NCI-H2227 treated with DMSO at 0.1 percent for 48 hours (cell line): ENCODE measurements around the gene ZNF576.
"Not testable (repeated sequence)": the region's sequence is repeated elsewhere in the genome, so short reads cannot be mapped to it uniquely, and the experiment has no call there.

Experiments used
- DNase-seq: peaks from one replicate; lab custom pipeline; 2025; lab: John Stamatoyannopoulos, UW

Gene ZNF576

DNA sequence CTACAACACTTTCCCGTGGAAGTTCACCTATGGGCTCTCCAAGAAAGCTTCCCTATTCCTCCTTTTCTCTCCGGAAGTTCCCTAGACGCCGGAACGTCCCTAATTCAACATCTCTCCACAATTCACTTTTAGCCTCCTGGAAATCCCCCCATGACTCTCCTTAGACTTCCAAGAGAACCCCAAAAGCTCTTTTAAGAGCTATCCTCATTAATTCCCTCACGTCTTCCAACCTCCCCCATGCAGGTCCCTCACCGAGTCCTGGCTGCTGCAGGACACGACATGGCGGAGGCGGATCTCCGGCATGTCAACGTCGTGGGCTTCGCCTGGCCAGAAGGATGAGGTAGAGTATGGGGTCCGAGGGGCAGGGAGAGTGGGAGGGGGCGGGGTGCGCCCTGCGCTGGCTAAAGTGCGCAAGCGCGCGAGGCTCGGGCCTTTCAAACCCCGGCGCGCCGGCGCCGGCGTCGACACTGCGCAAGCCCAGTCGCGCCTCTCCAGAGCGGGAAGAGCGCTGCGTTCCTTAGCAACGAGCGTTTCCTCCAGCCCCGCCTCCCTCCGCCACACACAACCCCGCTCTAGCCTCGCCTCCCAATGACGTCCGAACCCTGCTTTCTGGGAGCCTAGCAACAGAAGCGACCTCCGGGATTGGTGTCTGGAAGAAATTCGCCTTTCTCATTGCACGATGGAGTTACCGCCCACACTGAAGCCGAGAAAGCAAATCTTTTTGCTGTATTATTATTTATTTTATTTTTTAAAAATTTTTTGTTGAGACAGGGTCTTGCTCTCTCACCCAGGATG lies 21.0 kb upstream of the ZNF576 start, which contains the start of the genes PINLYP and XRCC1:
TSS of gene PINLYP (plus strand) at position 646 of the 795 bp plus-strand sequence. CDS start 1,391 bp downstream, outside the sequence.
TSS of gene XRCC1 (minus strand) at position 372 of the 795 bp plus-strand sequence. CDS start at position 303, 69 bp downstream.
- DNase-seq, result peak; percentile 95

DNA sequence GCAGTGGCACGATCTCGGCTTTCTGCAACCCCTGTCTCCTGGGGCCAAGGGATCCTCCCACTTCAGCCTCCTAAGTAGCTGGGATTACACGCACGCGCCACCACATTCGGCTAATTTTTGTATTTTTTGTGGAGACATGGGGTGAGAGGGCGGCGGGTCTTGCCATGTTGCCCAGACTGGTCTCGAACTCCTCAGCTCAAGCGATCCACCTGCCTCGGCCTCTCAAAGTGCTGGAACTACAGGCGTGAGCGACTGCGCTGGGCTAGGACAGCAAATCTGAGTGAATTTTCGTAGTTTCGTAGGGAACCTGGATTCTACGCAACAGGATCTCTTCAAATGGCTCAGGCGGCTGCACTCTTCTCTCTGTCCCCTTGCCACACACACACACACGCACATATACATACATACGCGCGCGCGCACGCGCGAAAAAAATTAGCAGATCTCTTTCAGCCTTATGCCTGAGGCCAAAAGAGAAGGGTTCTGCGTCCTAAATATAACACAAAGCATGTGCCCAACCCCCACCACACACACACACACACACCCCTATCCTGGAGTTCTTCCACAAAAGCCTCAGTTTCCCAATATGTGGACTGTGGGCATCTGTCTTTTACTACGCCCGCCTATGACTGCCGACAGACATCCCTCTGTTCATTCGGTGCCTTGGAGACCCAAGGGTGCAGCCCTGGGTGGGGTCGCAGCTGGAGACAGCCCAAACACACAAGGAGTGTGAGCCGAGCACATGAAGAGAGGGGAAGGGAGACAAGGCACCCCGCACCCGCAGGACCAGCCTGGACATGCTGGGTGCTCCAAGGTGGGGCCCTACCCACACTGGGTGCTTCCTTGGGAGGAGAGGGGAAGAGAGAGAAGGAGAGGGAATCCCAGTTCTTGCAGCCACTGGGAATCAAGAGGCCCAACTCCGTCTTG lies 20.2 kb upstream of the ZNF576 start:
- peak; percentile 69 for DNase-seq

DNA sequence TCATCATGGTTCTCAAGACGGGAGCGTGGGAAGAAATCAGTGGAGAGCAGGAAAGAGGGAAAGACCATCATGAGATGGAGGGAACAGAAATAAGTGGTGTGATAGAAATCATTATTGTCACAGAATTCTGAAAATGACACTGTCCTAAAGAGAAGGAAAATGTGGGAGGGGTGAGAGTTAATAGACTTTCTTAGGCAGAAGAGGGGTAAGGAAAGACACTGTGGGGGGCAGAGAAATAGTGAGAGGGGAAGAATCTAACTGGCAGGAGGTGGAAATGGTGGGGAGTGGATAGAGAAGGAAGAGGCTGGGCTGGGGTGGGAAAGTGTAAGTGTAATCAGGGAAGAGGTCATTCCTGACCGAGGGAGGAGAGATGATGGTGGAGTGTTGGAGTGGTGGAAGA lies 17.6 kb upstream of the ZNF576 start:
- no peak for DNase-seq

DNA sequence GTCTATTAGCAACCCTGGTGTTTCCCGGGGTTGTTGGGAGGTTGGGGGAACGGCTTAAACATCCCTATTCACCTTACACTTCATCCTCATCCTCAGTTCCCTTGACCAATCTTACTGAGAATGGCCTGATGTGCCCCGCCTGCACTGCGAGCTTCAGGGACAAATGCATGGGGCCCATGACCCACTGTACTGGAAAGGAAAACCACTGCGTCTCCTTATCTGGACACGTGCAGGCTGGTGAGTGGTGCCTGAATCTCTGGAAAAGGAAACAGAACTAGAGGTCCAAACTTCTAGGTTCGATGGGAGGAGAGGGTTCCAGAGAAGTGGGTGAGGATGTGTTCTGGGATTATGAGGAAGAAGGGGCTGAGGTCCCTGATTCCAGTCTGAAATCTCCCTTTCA lies 14.9 kb upstream of the ZNF576 start:
- no peak for DNase-seq

DNA sequence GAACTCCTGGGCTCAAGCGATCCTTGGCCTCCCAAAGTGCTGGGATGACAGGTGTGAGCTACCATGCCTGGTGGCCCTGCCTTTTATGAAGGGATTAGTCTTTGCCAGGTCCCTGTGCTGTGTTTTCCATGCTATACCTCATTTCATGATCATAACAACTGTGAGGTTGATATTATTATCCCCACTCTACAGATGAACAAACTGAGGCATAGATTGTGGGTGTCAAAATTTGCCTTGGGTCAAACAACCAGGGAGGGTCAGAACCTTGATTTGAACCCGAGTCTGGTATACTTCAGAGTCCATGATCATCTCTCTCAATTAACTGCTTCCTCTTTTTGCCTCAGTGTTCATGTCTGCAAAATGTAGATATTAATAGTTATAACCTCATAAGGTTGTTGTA lies 13.9 kb upstream of the ZNF576 start:
- DNase-seq, result no peak

DNA sequence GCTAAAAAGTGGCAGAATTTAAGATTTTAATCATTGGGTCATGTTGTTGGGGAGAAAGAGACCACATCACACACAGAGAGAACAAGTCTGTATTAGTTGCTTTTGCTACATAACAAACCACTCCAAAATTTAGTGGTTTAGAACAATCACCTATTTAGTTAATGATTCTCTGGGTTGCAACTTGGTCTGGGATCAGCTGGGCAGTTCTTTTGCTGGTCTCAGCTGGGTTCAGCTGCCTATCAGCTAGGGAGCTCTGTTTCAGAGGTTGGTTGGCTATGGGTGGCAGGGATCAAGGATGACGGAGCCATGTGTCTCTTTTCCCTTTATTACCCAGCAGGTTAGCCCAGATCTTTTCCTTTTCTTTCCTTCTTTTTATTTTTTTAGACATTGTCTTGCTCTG lies 11.9 kb upstream of the ZNF576 start:
- DNase-seq, result no peak

DNA sequence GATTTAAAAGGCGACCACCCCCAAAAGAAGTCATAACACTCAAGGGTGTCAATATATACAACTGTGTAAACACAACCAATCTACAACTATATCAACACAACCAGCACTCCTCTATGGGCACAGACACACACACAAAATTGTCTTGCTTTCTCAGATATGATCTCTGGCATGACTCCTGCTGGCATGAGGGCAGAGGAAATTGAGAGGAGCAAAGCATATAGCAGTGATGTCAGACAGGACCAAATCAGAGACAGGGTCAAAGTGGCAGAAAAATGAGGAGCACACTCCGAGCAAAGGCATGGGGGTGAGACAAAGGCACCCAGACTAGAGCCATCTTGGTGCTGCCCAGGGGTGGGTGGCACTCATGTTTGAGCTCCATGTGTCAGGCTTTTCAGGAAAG lies 10.0 kb upstream of the ZNF576 start:
- DNase-seq, result no peak

DNA sequence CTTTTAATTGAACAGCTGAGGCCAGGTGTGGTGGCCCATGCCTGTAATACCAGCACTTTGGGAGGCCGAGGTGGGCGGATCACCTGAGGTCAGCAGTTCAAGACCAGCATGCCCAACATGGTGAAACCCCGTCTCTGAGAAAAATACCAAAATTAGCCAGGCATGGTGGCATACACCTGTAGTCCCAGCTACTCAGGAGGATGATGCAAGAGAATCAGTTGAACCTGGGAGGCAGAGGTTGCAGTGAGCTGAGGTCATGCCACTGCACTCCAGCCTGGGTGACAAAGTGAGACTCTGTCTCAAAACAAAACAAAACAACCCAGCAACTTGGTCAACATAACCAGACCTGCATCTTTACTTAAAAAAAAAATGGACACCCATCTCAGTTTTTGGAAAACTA lies 9.4 kb upstream of the ZNF576 start:
- not testable (repeated sequence) for DNase-seq

DNA sequence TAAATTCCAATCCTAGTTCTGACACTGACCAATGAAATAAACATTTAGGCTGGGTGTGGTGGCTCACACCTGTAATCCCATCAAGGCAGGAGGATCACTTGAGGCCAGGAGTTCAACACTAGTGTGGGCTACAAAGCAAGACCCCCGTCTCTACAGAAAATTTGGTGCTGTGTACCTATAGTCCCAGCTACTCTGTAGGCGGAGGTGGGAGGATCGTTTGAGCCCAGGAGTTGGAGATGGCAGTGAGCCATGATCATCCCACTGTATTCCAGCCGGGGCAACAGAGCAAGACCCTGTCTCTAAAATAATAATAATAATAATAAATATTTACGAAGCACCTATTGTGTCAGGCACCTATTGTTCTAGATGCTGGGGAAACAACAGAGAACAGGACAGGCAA lies 7.1 kb upstream of the ZNF576 start:
- no peak for DNase-seq

DNA sequence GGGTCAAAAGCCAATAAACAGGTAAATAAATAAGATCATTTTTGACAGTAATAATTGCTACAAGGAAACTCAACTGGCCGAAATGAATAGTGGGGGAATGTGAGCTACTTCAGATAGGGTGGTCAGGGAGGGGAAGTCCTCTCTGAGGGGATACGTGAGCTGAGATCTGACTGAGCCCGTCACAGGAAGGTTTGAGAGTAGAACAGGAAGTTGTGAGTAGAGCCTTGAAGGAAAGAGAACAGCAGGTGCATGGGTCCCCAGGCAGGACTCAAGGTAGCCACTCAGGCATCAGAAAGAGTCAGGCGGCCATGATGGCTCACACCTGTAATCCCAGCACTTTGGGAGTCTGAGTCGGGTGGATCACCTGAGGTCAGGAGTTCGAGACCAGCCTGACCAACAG lies 6.7 kb upstream of the ZNF576 start:
- no peak for DNase-seq

DNA sequence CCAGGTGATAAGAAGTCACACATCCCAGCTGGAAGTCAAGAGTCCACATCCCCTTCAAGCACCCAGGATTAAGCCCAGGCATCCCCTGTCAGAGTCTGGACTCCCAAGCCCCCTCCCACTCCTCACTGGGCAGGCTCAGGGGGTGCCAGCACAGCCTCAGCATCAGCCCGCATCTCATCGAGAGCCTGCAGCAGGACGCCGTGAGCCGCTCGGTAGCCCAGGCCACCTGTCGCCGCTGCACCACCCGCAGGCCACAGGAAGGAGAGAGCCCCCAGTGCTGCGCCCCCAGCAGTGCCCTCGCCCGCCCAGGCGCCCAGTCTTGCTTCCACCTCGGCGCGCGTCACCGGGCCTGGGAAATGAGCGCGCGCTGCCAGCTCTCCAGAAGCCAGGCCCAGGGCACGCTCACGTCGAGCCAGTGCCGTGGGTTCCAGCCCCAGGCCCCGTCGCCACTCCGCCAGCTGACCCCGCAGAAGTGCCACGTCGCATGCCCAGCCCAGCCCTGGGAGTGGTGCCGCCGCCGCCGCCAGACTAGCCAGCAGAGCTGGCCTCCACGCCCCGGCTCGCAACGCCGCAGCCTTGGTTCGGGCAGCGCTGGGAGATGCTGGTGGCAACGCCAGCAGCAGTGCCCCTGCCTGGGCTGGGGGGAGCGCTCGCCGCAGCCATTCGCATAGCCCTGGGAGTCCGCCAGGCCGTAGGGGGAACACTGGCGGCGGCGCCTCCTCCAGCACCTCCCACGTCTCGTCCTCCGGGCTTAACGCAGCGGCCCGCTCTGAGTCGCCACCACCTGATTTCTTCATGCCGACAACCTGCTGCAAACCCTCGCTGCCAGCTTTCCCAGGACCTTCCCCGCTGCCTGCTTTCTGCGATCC lies 4.3 kb upstream of the ZNF576 start:
- no peak for DNase-seq

DNA sequence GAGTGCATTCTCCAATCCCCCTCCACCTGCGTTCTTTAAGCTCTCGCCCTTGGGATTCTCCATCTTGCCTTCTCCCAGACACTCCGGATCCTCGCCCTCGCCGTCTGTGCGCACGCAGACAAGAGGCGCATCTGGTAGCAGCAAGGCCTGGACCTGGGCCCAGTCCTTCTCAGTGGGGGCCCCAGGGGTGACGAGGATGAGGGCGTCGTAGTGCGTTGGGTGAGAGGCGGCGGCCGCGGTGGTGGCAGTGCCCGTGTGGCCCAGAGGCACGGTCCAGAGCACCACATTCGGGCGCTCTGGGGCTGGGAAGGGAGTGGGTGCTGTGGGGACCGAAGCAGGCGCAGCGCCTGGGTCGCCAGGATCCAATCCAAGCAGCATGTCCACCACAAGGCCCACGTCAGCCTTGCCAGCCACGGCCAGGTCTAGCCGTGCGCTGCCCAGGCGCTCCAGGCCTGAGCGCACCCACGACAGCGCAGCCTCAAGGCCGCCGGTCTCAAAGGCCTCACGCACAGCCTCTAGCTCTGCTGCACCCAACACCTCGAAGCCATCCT lies 3.5 kb upstream of the ZNF576 start:
- DNase-seq, result no peak

DNA sequence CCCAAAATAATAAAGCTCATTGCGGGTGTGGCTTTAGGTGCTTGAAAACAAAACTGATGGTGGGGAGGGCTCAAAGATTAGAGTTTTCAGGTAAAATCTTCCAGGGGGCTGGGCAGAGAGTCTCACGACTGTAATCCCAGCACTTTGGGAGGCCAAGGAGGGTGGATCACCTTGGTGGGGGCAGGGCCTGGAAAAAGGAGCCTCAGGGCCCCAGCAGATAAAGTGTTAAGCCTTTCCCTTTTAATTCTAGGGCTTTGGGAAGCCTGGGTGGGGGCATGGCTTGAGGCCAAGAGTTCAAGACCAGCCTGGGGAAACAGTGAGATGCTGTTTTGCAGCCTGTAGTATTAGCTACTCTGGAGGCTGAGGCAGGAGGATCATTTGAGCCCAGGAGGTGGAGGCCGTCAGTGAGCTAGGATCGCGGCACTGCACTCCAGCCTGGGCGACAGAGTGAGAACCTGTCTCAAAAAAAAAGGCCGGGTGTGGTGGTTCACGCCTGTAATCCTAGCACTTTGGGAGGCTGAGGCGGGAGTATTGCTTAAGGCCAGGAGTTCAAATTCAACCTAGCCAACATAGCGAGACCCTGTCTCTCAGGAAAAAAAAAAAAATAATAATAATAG lies 2.2 kb upstream of the ZNF576 start:
- DNase-seq, result no peak

DNA sequence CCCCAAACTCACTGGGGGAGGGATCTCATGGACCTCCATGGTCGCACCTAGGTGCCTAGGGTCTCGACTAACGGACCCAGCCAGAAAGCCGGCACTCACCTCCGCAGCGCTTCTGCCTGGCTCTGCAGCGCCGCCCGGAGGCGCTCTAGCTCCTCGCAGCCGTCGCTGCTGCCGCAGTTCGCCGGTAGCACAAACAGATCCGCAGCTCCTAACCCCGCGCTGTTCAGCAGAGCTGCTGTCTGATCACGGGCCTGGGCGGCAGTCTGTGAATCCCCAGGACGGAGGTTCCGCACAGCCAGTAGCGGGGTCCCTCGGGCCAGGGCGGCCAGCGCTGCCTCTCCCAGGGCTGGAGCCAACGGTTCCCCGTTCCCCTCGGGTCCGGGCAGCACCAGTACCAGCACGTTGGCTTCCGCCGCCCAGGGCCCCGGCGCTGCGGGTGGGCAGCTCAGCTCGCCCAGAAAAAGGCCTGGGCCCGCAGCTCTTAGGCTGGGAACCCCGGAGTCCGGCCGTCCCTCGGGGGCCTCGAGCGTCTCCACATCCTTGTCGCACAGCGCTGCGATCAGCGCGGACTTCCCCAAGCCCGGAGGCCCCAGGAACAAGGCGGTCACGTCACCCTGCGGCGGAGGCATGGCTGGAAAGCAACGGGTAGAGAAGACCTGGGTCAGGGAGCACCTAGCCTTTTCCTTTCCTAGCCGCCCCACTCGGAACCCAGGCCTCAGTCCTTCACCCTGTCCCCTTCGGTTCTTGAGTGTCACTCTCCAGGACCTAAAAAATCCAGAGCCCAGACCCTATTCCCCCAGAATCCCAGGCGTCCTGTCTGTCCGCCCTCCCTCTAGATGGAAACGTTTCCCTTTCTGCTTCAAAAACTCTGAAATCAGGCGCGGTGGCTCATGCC lies 1.4 kb upstream of the ZNF576 start:
- DNase-seq, result no peak

DNA sequence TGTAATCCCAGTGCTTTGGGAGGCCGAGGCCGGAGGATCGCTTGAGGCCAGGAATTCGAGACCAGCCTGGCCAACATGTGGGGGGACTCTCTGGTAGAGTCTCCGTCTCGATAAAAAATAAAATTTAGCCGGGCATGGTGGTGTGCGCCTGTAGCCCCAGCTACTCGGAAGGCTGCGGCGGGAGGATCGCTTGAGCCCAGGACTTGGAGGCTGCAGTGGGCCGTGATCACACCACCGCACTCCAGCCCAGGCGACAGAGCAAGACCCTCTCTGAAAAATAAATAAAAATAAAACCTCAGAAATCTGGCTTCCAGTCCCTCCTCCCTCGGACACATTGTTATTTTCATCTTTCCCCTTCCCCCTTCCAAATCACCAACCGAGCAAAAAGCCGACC lies 793 bp upstream of the ZNF576 start:
- DNase-seq, result no peak

DNA sequence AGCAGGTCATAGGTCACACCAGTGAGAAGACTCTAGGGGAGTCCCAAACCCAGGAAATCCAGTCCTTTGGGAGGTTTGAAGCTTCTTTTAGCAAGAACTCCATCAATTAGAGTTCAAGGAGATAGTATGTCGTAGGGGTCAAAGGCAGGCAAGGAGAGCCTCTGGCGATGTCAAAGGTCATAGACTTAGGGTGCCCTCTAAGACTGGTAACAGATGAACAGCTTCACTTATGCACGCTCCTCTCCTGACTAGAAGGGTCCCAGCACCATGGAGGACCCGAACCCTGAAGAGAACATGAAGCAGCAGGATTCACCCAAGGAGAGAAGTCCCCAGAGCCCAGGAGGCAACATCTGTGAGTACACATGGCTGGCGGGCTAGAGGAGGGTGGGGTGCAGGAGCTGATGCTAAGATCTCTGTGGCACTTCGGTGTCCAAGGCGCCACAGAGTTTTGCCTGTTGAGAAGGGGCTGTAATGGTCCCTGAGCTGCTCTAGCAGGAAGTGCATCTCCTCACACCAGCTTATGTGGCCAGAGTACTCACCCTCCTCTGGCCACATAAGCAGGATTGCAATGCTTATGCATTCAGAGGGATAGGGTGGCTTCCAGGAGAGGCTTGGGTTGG lies 557 bp downstream of the ZNF576 start:
- no peak for DNase-seq

DNA sequence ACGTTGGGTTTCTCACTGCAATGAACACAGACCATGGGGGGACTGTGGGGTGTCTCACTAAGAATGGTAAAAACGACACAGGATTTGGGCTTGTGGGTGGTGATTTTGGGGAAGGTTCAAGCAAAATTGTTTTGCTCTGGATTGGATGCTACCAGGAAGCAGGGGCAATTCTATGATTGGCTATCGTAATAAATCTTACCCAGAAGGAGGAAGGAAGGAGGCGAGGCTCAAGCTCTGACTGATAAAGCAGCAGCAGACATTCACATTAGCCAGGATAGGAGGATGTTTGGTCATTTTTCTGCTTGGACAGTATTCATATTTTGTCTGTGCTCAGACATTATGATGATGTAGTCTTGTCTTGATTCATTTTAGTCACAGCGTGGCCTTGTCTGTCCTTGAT lies 1.5 kb downstream of the ZNF576 start:
- DNase-seq, result no peak

DNA sequence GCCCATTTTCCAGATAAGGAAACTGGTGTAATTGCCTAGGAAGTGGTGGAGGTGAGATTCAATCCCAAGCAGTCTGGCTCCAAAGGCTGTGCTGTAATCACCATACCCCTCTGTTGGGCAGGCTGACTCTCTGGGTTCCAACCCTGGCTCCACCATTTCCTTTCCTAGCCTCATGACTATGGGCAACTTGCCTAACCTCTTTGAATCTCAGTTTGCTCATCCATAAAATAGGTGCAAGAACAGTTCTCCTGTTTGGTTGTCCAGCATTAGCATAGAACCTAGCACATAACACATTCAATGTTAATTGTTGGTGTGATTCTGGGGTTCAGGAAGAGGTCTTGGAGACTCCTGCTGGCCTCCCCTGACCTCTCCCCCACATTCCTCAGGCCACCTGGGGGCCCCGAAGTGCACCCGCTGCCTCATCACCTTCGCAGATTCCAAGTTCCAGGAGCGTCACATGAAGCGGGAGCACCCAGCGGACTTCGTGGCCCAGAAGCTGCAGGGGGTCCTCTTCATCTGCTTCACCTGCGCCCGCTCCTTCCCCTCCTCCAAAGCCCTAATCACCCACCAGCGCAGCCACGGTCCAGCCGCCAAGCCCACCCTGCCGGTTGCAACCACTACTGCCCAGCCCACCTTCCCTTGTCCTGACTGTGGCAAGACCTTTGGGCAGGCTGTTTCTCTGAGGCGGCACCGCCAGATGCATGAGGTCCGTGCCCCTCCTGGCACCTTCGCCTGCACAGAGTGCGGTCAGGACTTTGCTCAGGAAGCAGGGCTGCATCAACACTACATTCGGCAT lies 2.2 kb downstream of the ZNF576 start:
- DNase-seq, result no peak
